Ascending aorta (tissue), 2 donors: ENCODE data around the gene CCDC85B. TPM values are rescaled to one million over a fixed set of nuclear protein-coding genes. Genes with fewer than 3 reads are reported as not detected.
A peak's percentile ranks its signal among the peaks of the same experiment; 100 is the strongest.

ENCODE experiments used
- DNase-seq, 2 donors: peaks; one replicate each; pipeline ENCODE4 v3.0.0-alpha.2; 2019; ENCODE audit warnings: low spot score in 2 of 2
- H3K27ac ChIP-seq, 2 donors: fragments of 200-600 bp; sonication (generic); one replicate each; pipeline ENCODE4 v1.5.1; 2016 to 2017; ENCODE audit warnings: mild to moderate bottlenecking in 1 of 2
- H3K27me3 ChIP-seq: fragments of 200-600 bp; sonication (generic); one replicate; pipeline ENCODE4 v1.5.1; 2017
- H3K36me3 ChIP-seq, 2 donors: fragments of 200-600 bp; sonication (generic); one replicate each; pipeline ENCODE4 v1.5.1; 2016
- H3K4me1 ChIP-seq, 2 donors: fragments of 200-600 bp; sonication (generic); one replicate each; pipeline ENCODE4 v1.5.1; 2016 to 2017; ENCODE audit warnings: mild to moderate bottlenecking in 1 of 2
- H3K4me3 ChIP-seq, 2 donors: fragments of 200-600 bp; sonication (generic); one replicate each; pipeline ENCODE4 v1.5.1; 2016 to 2017; ENCODE audit warnings: mild to moderate bottlenecking in 1 of 2
- H3K9me3 ChIP-seq, 2 donors: fragments of 200-600 bp; sonication (generic); one replicate each; pipeline ENCODE4 v1.5.1; 2016
- intact Hi-C: fragments of 100-400 bp; cut with DNase I; formaldehyde crosslinking; loops from one replicate; pipeline ENCODE4 v1.15.1; 2023
- total RNA-seq: library from RNA; depleted of rRNA; stranded (reverse); fragments of >200 nt; gene quantifications from one replicate; pipeline ENCODE4 v1.1.0, GENCODE V29; 2016
- TF ChIP-seq, protein P1 (sequence below), 3 experiments: fragments of 200-600 bp in 2 of 3; fragments of 450-650 bp in 1 of 3; sonication (generic) in 2 of 3; IDR thresholded peaks; one replicate each; pipeline ENCODE4 v1.5.1; 2016 to 2019; ENCODE audit warnings: antibody characterized with exemption in 3 of 3, mild to moderate bottlenecking in 1 of 3, moderate library complexity in 1 of 3

CCDC85B gene
- total RNA-seq, 1 donor from 2014 or later, result 184 TPM

DNA sequence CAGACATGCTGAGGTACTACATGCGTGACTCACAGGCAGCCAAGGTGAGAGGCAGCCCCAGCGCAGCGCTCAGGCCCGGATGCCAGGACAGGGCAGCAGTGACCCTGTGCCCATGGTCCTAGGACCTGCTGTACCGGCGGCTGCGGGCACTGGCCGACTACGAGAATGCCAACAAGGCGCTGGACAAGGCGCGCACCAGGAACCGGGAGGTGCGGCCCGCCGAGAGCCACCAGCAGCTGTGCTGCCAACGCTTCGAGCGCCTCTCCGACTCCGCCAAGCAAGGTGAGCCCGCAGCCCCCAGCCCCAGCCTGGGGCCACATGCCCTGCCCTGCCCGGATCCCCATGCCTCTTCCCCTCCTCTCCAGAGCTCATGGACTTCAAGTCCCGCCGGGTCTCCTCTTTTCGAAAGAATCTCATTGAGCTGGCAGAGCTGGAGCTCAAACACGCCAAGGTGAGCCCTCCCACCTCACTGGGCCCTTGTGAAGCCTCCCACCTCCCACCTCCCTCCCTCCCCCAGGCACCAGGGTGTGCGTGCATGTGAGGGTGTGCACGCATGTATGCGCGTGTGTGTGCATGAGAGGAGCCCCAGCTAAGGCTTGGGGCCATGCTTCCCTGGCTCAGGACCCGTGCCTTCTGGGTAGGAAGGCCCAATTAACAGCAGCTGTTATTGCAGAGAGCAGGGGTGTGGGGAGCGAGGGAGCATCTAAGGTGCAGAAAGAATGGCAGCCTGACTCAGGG, 37.8 kb upstream of the CCDC85B start:
- no peaks in the 10 kb centered on the region for H3K27me3 ChIP-seq
- no peak overlapping the region for H3K4me3 ChIP-seq
- H3K36me3 ChIP-seq, result peaks cover 50 to 55% of the 10 kb centered on the region in 2 donors
- intact Hi-C loops, result loop anchor here (10.0 kb wide), 1 partner anchor 412 kb away; the partner anchor contains the start of gene RAB1B
- TF ChIP-seq, protein P1, sequence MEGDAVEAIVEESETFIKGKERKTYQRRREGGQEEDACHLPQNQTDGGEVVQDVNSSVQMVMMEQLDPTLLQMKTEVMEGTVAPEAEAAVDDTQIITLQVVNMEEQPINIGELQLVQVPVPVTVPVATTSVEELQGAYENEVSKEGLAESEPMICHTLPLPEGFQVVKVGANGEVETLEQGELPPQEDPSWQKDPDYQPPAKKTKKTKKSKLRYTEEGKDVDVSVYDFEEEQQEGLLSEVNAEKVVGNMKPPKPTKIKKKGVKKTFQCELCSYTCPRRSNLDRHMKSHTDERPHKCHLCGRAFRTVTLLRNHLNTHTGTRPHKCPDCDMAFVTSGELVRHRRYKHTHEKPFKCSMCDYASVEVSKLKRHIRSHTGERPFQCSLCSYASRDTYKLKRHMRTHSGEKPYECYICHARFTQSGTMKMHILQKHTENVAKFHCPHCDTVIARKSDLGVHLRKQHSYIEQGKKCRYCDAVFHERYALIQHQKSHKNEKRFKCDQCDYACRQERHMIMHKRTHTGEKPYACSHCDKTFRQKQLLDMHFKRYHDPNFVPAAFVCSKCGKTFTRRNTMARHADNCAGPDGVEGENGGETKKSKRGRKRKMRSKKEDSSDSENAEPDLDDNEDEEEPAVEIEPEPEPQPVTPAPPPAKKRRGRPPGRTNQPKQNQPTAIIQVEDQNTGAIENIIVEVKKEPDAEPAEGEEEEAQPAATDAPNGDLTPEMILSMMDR (IDR thresholded peaks at IDR 0.05), result no peak
- H3K27ac ChIP-seq, result no peak overlapping the region
- H3K4me1 ChIP-seq, result peaks cover 7 to 16% of the 10 kb centered on the region in 2 donors
- no peak for DNase-seq
- H3K9me3 ChIP-seq, result no peaks in the 10 kb centered on the region

DNA sequence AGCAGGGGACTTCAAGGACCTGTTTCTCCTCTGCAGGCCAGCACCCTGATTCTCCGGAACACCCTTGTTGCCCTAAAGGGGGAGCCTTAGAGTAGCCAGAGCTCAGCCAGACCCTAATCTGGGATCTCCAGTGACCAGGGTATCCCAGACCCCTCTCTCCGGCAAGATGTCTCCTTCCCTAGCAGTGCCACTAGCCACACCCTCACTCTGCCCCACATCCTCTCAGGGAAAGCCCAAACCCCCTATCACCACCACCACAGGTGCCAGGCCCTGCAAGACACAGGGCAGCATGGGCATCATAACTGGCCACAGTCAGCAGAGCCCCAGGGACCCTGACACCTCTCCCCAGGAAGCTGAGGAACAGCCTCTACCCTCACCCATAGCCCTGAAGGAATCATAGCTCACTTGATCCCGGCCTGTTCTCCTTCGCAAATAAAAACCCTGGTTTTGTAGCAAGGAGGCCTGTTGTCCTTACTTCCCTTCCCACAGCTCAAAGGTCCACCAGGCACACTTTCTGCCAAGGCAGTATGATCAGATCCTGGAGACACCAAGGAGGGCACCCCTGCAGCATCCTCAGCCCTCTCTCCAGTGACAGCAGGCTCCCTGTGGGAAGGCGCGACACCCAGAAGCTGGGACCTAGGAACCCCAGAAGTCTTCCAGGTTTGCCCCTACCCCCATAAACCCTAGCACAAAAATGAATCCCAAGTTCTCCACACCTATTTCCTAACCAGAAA, 37.1 kb upstream of the CCDC85B start:
- Histone ChIP-seq H3K4me1 (peaks cover 7 to 16% of the 10 kb centered on the region in 2 donors), H3K27ac (no peak overlapping the region), H3K27me3 (no peaks in the 10 kb centered on the region), H3K36me3 (peaks cover 50 to 55% of the 10 kb centered on the region in 2 donors), H3K9me3 (no peaks in the 10 kb centered on the region), H3K4me3 (no peak overlapping the region)
- intact Hi-C loops, result loop anchor here (10.0 kb wide), 1 partner anchor 411 kb away; the partner anchor contains the start of gene RAB1B
- TF ChIP-seq, protein P1 (IDR thresholded peaks at IDR 0.05), result no peak
- DNase-seq, result no peak

DNA sequence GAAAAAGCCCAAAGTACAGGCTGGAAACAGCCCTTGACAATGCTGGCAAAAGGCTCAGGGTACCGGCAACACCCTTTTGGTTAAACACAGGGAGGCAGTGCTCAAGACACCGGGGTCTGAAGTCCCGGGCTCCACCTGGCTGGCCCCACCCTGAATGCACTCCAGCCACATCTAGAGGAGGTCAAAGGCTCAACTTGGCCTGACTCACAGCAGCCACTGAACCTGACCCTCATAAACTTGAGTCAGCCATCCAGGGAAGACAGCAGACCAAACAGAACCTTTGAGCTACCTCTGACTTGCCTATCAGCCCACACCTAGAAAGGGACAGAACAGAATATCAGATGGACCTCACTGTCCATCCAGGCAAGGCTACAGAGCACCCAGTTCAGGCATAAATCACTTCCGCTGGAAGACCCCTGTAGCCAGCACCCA, 36.3 kb upstream of the CCDC85B start:
- peaks cover 7 to 16% of the 10 kb centered on the region in 2 donors for H3K4me1 ChIP-seq
- TF ChIP-seq, protein P1 (IDR thresholded peaks at IDR 0.05), result no peak
- H3K4me3 ChIP-seq, result no peak overlapping the region
- DNase-seq, result no peak
- peaks cover 50 to 55% of the 10 kb centered on the region in 2 donors for H3K36me3 ChIP-seq
- no peaks in the 10 kb centered on the region for H3K27me3 ChIP-seq
- no peak overlapping the region for H3K27ac ChIP-seq
- intact Hi-C loops, result loop anchor here (10.0 kb wide), 1 partner anchor 411 kb away; the partner anchor contains the start of gene RAB1B
- H3K9me3 ChIP-seq, result no peaks in the 10 kb centered on the region

GRCh38 chr11:65854852-65855837, 35.3 kb upstream of the CCDC85B start:
- no peaks in the 10 kb centered on the region for H3K9me3 ChIP-seq
- intact Hi-C loops, result loop anchor here (5.0 to 10.0 kb wide), 2 partner anchors 410 to 438 kb away; partner anchors contain the start of gene RAB1B
- peaks cover 50 to 55% of the 10 kb centered on the region in 2 donors for H3K36me3 ChIP-seq
- no peak overlapping the region for H3K4me3 ChIP-seq
- peaks cover 7 to 16% of the 10 kb centered on the region in 2 donors for H3K4me1 ChIP-seq
- DNase-seq, result no peak
- TF ChIP-seq, protein P1 (IDR thresholded peaks at IDR 0.05), result no peak
- H3K27me3 ChIP-seq, result no peaks in the 10 kb centered on the region
- H3K27ac ChIP-seq, result no peak overlapping the region

DNA sequence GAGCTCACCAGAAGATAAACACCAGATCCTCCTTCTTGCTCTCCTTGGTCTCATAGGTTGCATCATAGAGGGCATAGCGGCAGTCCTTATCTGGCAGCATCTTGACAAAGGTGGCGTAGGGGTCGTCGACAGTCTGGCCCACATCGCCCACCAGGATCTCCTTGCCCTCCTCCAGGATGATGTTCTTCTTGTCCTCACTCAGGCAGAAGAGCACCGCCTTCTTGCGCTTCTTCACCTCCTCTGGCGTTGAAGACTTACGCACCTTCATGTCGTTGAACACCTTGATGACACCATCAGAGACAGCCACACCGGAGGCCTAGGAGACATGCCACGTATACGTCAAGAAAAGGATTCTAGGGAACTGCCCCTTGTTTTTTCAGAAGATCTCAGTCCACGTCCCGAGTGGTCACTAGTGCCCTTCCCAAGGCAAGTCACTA, 34.5 kb upstream of the CCDC85B start:
- H3K27me3 ChIP-seq, result no peaks in the 10 kb centered on the region
- H3K36me3 ChIP-seq, result peaks cover 47 to 53% of the 10 kb centered on the region in 2 donors
- intact Hi-C loops, result loop anchor here (5.0 to 10.0 kb wide), 2 partner anchors 409 to 439 kb away; partner anchors contain the start of gene RAB1B
- no peaks in the 10 kb centered on the region for H3K9me3 ChIP-seq
- TF ChIP-seq, protein P1 (IDR thresholded peaks at IDR 0.05), result no peak
- no peak overlapping the region for H3K27ac ChIP-seq
- H3K4me1 ChIP-seq, result peaks cover 7 to 16% of the 10 kb centered on the region in 2 donors
- H3K4me3 ChIP-seq, result peak overlapping the region; percentile 84 to 99
- no peak for DNase-seq
